DND-41 (cell line): ENCODE measurements around the gene PRSS21.

Experiments used
- ATAC-seq: fragments of 200-7000 bp; cut with Tn5 transposase; 3 replicates; pipeline ENCODE4 v1.9.1; 2021; ENCODE audit warnings: low read depth; ENCODE audit not compliant: insufficient read depth
- DNase-seq: peaks from one replicate; pipeline ENCODE4 v3.0.0-alpha.2; 2020
- H2AFZ ChIP-seq: 2 replicates; pipeline ENCODE4 v1.6.0; 2012; ENCODE audit warnings: low read depth, low read length
- H3K27ac ChIP-seq: 2 replicates; pipeline ENCODE4 v1.5.1; 2012; ENCODE audit warnings: low read length, inconsistent platforms
- H3K27me3 ChIP-seq: fragments of 200-600 bp; sonication (generic); 2 replicates; pipeline ENCODE4 v1.6.0; 2012; ENCODE audit warnings: low read length, mild to moderate bottlenecking, inconsistent platforms; ENCODE audit not compliant: insufficient read depth, poor library complexity
- H3K36me3 ChIP-seq: 2 replicates; pipeline ENCODE4 v1.5.1; 2012; ENCODE audit warnings: low read length, inconsistent platforms; ENCODE audit not compliant: insufficient read depth
- H3K4me1 ChIP-seq: 2 replicates; pipeline ENCODE4 v1.5.1; 2012; ENCODE audit warnings: mild to moderate bottlenecking, low read length; ENCODE audit not compliant: insufficient read depth
- H3K4me2 ChIP-seq: 2 replicates; pipeline ENCODE4 v1.6.0; 2012; ENCODE audit warnings: mild to moderate bottlenecking, moderate library complexity, low read length, inconsistent platforms; ENCODE audit not compliant: insufficient read depth
- H3K4me3 ChIP-seq, 2 experiments: fragments of 200-600 bp in 1 of 2; shearing (Covaris generic) in 1 of 2; 2 replicates each; pipeline ENCODE4 v1.5.1; 2012 to 2016; ENCODE audit warnings: inconsistent platforms in 2 of 2, low read length in 2 of 2, mild to moderate bottlenecking in 2 of 2, low read depth in 1 of 2, moderate library complexity in 1 of 2
- H3K79me2 ChIP-seq: 2 replicates; pipeline ENCODE4 v1.6.0; 2012; ENCODE audit warnings: low read length, inconsistent platforms; ENCODE audit not compliant: insufficient read depth
- H3K9ac ChIP-seq: 2 replicates; pipeline ENCODE4 v1.6.0; 2012; ENCODE audit warnings: low read depth, mild to moderate bottlenecking, inconsistent platforms, low read length, moderate library complexity
- H3K9me3 ChIP-seq: 2 replicates; pipeline ENCODE4 v1.5.1; 2012; ENCODE audit warnings: low read length, moderate library complexity, mild to moderate bottlenecking, inconsistent platforms; ENCODE audit not compliant: insufficient read depth, severe bottlenecking
- H4K20me1 ChIP-seq: 2 replicates; pipeline ENCODE4 v1.6.0; 2012; ENCODE audit warnings: low read length; ENCODE audit not compliant: insufficient read depth
- CTCF ChIP-seq: IDR thresholded peaks from 2 replicates; pipeline ENCODE4 v1.5.1; 2012; ENCODE audit warnings: borderline replicate concordance, low read length, moderate library complexity, mild to moderate bottlenecking; ENCODE audit not compliant: poor library complexity, severe bottlenecking; ENCODE audit errors: extremely low read depth
- EZH2 ChIP-seq: IDR thresholded peaks from 3 replicates; pipeline ENCODE4 v1.6.1; 2012; ENCODE audit warnings: borderline replicate concordance, low read depth, mild to moderate bottlenecking, moderate library complexity, low read length, inconsistent platforms; ENCODE audit not compliant: severe bottlenecking

PRSS21 gene

DNA sequence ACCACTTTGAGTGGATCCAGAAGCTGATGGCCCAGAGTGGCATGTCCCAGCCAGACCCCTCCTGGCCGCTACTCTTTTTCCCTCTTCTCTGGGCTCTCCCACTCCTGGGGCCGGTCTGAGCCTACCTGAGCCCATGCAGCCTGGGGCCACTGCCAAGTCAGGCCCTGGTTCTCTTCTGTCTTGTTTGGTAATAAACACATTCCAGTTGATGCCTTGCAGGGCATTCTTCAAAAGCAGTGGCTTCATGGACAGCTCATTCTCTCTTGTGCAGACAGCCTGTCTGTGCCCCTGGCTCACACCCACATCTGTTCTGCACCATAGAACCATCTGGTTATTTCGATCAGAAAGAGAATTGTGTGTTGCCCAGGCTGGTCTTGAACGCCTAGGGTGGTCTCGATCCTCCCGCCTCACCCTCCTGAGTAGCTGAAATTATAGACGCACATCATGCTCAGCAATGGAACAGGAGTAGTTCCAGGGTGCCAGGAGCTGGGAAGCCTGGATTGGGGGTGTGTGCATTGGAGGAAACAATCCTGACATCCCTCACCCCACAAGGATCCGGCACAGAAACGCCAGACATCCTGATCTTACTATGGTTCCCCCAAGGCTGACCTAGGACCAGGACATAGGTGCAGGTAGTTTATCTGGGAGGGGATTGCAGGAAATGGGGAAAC, 4.6 kb downstream of the PRSS21 start:
- no peak for DNase-seq
- Histone ChIP-seq H3K4me1 (no peaks in the 10 kb centered on the region), H3K9me3 (no peaks in the 10 kb centered on the region), H3K27ac (no peak overlapping the region), H3K4me3 (no peak overlapping the region), H3K4me2 (no peak overlapping the region), H3K27me3 (no peaks in the 10 kb centered on the region), H3K79me2 (no peaks in the 10 kb centered on the region), H2AFZ (no peak overlapping the region), H3K9ac (no peak overlapping the region), H3K36me3 (no peaks in the 10 kb centered on the region), H4K20me1 (no peaks in the 10 kb centered on the region)
- no peak for ATAC-seq
- no peak for TF ChIP-seq EZH2
- TF ChIP-seq CTCF = no peak

DNA sequence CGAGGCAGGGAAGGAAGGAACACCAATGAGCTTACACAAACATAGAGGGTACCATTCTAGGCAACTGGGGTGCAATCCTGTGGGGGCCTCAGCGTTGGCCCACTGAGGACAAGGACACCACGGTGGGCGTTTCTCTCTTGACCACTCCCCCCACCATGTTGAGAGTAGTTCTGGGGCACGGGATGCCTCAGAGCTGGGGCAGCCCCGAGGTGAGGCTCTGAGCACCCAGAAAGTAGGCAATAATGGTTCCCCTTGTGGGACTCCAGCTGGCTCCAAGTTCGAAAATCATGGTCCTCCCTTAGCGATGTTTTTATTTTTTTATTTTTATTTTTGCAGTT, 5.1 kb downstream of the PRSS21 start:
- H3K4me3 ChIP-seq = no peak overlapping the region
- DNase-seq (no peak), ATAC-seq (no peak)
- no peak overlapping the region for H3K27ac ChIP-seq
- no peak overlapping the region for H3K4me2 ChIP-seq
- H3K36me3 ChIP-seq = no peaks in the 10 kb centered on the region
- no peaks in the 10 kb centered on the region for H4K20me1 ChIP-seq
- no peaks in the 10 kb centered on the region for H3K9me3 ChIP-seq
- no peak overlapping the region for H3K9ac ChIP-seq
- no peaks in the 10 kb centered on the region for H3K79me2 ChIP-seq
- H3K27me3 ChIP-seq = peaks cover 1% of the 10 kb centered on the region
- no peaks in the 10 kb centered on the region for H3K4me1 ChIP-seq
- H2AFZ ChIP-seq = no peak overlapping the region
- no peak for TF ChIP-seq CTCF
- TF ChIP-seq EZH2 = no peak

- H3K4me3 ChIP-seq = no peak overlapping the region
- H3K36me3 ChIP-seq = no peaks in the 10 kb centered on the region
- no peak overlapping the region for H3K27ac ChIP-seq
- no peaks in the 10 kb centered on the region; the same call in 1 of the 2 replicates for H4K20me1 ChIP-seq
- no peak overlapping the region for H3K4me2 ChIP-seq
- H2AFZ ChIP-seq = no peak overlapping the region
- no peaks in the 10 kb centered on the region for H3K9me3 ChIP-seq
- no peaks in the 10 kb centered on the region for H3K79me2 ChIP-seq
- peaks cover 2% of the 10 kb centered on the region for H3K27me3 ChIP-seq
- no peak for ATAC-seq
- no peak for DNase-seq
- TF ChIP-seq CTCF = no peak
- no peak for TF ChIP-seq EZH2
- no peaks in the 10 kb centered on the region for H3K4me1 ChIP-seq
- no peak overlapping the region for H3K9ac ChIP-seq
These were observed 5.5 kb downstream of the PRSS21 start for GRCh38 chr16:2822496-2822895.
